Mammary epithelial cell (primary cell): ENCODE results near the gene CSTA.

Experiments used
- CTCF ChIP-seq, 2 donors: IDR thresholded peaks in 1 of 2; conservative IDR thresholded peaks in 1 of 2; 2 replicates each; pipeline ENCODE4 v1.5.1; 2011 to 2012; ENCODE audit warnings: inconsistent platforms in 2 of 2, low read length in 2 of 2, mild to moderate bottlenecking in 2 of 2, control low read depth in 1 of 2, low read depth in 1 of 2; ENCODE audit not compliant: insufficient read depth in 1 of 2; ENCODE audit errors: extremely low read depth in 1 of 2
- EZH2 ChIP-seq: IDR thresholded peaks from 2 replicates; pipeline ENCODE4 v1.6.1; 2012; ENCODE audit warnings: low read length, inconsistent platforms, borderline replicate concordance

GRCh38 chr3:122343654-122344053, 18.6 kb downstream of the CSTA start:
- no peak for TF ChIP-seq CTCF (conservative IDR thresholded peaks at IDR 0.05 in 1 of 2, IDR thresholded peaks at IDR 0.05 in 1 of 2; ENCODE audit: extremely low read depth in 1 of 2, insufficient read depth in 1 of 2, low read depth in 1 of 2, low read length in 2 of 2)
- no peak for TF ChIP-seq EZH2
